Mesendoderm (in vitro differentiated cells): Measurements from ENCODE around the gene TTC38.

Source experiments
- DNase-seq: peaks from one replicate; pipeline ENCODE4 v3.0.0; 2013
- H2AK5ac ChIP-seq: 2 replicates; pipeline ENCODE4 v1.6.1; 2013; ENCODE audit warnings: low read length, inconsistent platforms
- H2BK120ac ChIP-seq: 2 replicates; pipeline ENCODE4 v1.6.1; 2013; ENCODE audit warnings: low read depth, mild to moderate bottlenecking, low read length, moderate library complexity, mixed read lengths
- H2BK15ac ChIP-seq: replicated peaks from 2 replicates; pipeline ENCODE4 v1.6.1; 2013; ENCODE audit warnings: low read depth, mild to moderate bottlenecking, moderate library complexity
- H2BK5ac ChIP-seq: 2 replicates; pipeline ENCODE4 v1.6.1; 2013; ENCODE audit warnings: low read length, inconsistent platforms
- H3K18ac ChIP-seq: 2 replicates; pipeline ENCODE4 v1.6.1; 2013; ENCODE audit warnings: mild to moderate bottlenecking, low read length, mixed read lengths
- H3K23ac ChIP-seq: one replicate; pipeline ENCODE4 v1.6.1; 2013; ENCODE audit warnings: low read length
- H3K27ac ChIP-seq: 2 replicates; pipeline ENCODE4 v1.5.1; 2013; ENCODE audit warnings: low read depth, mild to moderate bottlenecking, inconsistent platforms, low read length, moderate library complexity
- H3K27me3 ChIP-seq: 2 replicates; pipeline ENCODE4 v1.6.1; 2013; ENCODE audit warnings: low read length, control low read depth, mild to moderate bottlenecking, inconsistent platforms; ENCODE audit not compliant: insufficient read depth, poor library complexity
- H3K36me3 ChIP-seq: 2 replicates; pipeline ENCODE4 v1.6.1; 2013; ENCODE audit warnings: low read length, inconsistent platforms; ENCODE audit not compliant: control insufficient read depth, insufficient read depth
- H3K4ac ChIP-seq: one replicate; pipeline ENCODE4 v1.6.1; 2013; ENCODE audit warnings: low read depth, mild to moderate bottlenecking, low read length, moderate library complexity
- H3K4me1 ChIP-seq: 2 replicates; pipeline ENCODE4 v1.6.1; 2013; ENCODE audit warnings: low read depth, low read length, inconsistent platforms; ENCODE audit not compliant: control insufficient read depth
- H3K4me2 ChIP-seq: 2 replicates; pipeline ENCODE4 v1.6.1; 2013; ENCODE audit warnings: low read length
- H3K4me3 ChIP-seq: 2 replicates; pipeline ENCODE4 v1.5.1; 2013; ENCODE audit warnings: mild to moderate bottlenecking, low read length
- H3K56ac ChIP-seq: one replicate; pipeline ENCODE4 v1.6.1; 2013; ENCODE audit warnings: low read length
- H3K79me1 ChIP-seq: 2 replicates; pipeline ENCODE4 v1.6.1; 2013; ENCODE audit warnings: low read length, inconsistent platforms
- H3K79me2 ChIP-seq: 2 replicates; pipeline ENCODE4 v1.6.1; 2013; ENCODE audit warnings: mild to moderate bottlenecking, low read length; ENCODE audit not compliant: control insufficient read depth, insufficient read depth
- H3K9ac ChIP-seq: 2 replicates; pipeline ENCODE4 v1.6.1; 2013; ENCODE audit warnings: low read length, inconsistent platforms
- H4K5ac ChIP-seq: one replicate; pipeline ENCODE4 v1.6.1; 2013; ENCODE audit warnings: low read length
- H4K8ac ChIP-seq: one replicate; pipeline ENCODE4 v1.6.1; 2013; ENCODE audit warnings: low read depth, mild to moderate bottlenecking, control low read depth, low read length, moderate library complexity
- WGBS: extraction: QIAGEN DNeasy Blood & Tissue Kit; methylation state at CpG from one replicate; pipeline ENCODE4 v1.1.7; 2013; ENCODE audit warnings: low lambda C conversion rate, missing lambda C conversion rate; ENCODE audit not compliant: insufficient coverage; ENCODE audit errors: extremely low coverage; 5-methylcytosine and 5-hydroxymethylcytosine counted together

The TTC38 gene

GRCh38 chr22:46237453-46238124, 30.2 kb upstream of the TTC38 start:
- no peak overlapping the region for H4K8ac ChIP-seq
- DNase-seq: no peak
- no peak overlapping the region for H3K27ac ChIP-seq
- no peak overlapping the region for H3K18ac ChIP-seq
- no peak overlapping the region for H2BK120ac ChIP-seq
- H3K4me1 ChIP-seq: no peaks in the 10 kb centered on the region
- H4K5ac ChIP-seq: no peak overlapping the region
- H3K27me3 ChIP-seq: no peaks in the 10 kb centered on the region
- H3K79me1 ChIP-seq: no peaks in the 10 kb centered on the region
- H3K56ac ChIP-seq: no peak overlapping the region
- no peak overlapping the region for H3K4me3 ChIP-seq
- no peak overlapping the region for H2AK5ac ChIP-seq
- no peak overlapping the region for H2BK15ac ChIP-seq
- no CpG with 5 or more reads among the region's 12 CpGs for WGBS
- no peak overlapping the region for H3K4ac ChIP-seq
- H3K9ac ChIP-seq: no peak overlapping the region
- no peak overlapping the region for H3K4me2 ChIP-seq
- no peaks in the 10 kb centered on the region for H3K79me2 ChIP-seq
- no peak overlapping the region for H2BK5ac ChIP-seq
- no peaks in the 10 kb centered on the region for H3K36me3 ChIP-seq
- no peak overlapping the region for H3K23ac ChIP-seq

GRCh38 chr22:46238541-46238940, 29.3 kb upstream of the TTC38 start:
- no CpG with 5 or more reads among the region's 16 CpGs for WGBS
- Histone ChIP-seq H4K5ac (no peak overlapping the region), H3K9ac (no peak overlapping the region)

GRCh38 chr22:46239261-46240048, 28.4 kb upstream of the TTC38 start:
- Histone ChIP-seq H2BK5ac (no peak overlapping the region), H4K8ac (no peak overlapping the region), H3K27me3 (no peaks in the 10 kb centered on the region), H3K27ac (no peak overlapping the region), H3K23ac (no peak overlapping the region), H2BK15ac (no peak overlapping the region), H3K4ac (no peak overlapping the region), H3K9ac (no peak overlapping the region), H3K79me2 (no peaks in the 10 kb centered on the region), H3K18ac (no peak overlapping the region), H2AK5ac (no peak overlapping the region), H4K5ac (no peak overlapping the region), H3K4me3 (no peak overlapping the region), H3K56ac (no peak overlapping the region), H3K4me2 (no peak overlapping the region), H3K4me1 (no peaks in the 10 kb centered on the region), H3K36me3 (no peaks in the 10 kb centered on the region), H3K79me1 (no peaks in the 10 kb centered on the region), H2BK120ac (no peak overlapping the region)
- DNase-seq: no peak
- no CpG with 5 or more reads among the region's 20 CpGs for WGBS

More at GRCh38 chr22:46238541-46238940, 29.3 kb upstream of the TTC38 start:
- H3K36me3 ChIP-seq: no peaks in the 10 kb centered on the region
- no peak overlapping the region for H4K8ac ChIP-seq
- H3K23ac ChIP-seq: no peak overlapping the region
- no peak overlapping the region for H2BK5ac ChIP-seq
- H3K79me1 ChIP-seq: no peaks in the 10 kb centered on the region
- no peaks in the 10 kb centered on the region for H3K4me1 ChIP-seq
- no peak overlapping the region for H3K4me2 ChIP-seq
- H3K27ac ChIP-seq: no peak overlapping the region
- no peak overlapping the region for H3K4me3 ChIP-seq
- no peak overlapping the region for H2BK120ac ChIP-seq
- H3K56ac ChIP-seq: no peak overlapping the region
- H3K27me3 ChIP-seq: no peaks in the 10 kb centered on the region
- H3K18ac ChIP-seq: no peak overlapping the region
- H2AK5ac ChIP-seq: no peak overlapping the region
- no peaks in the 10 kb centered on the region for H3K79me2 ChIP-seq
- no peak overlapping the region for H2BK15ac ChIP-seq
- no peak overlapping the region for H3K4ac ChIP-seq
- no peak for DNase-seq

GRCh38 chr22:46240073-46240472, 27.7 kb upstream of the TTC38 start:
- Histone ChIP-seq H3K79me2 (no peaks in the 10 kb centered on the region), H3K23ac (no peak overlapping the region), H3K36me3 (no peaks in the 10 kb centered on the region), H3K4me1 (no peaks in the 10 kb centered on the region), H2BK15ac (no peak overlapping the region), H3K79me1 (no peaks in the 10 kb centered on the region), H3K4me2 (no peak overlapping the region), H3K9ac (no peak overlapping the region), H4K8ac (no peak overlapping the region), H2BK120ac (no peak overlapping the region), H3K4ac (no peak overlapping the region), H2AK5ac (no peak overlapping the region), H4K5ac (no peak overlapping the region), H2BK5ac (no peak overlapping the region), H3K18ac (no peak overlapping the region), H3K56ac (no peak overlapping the region), H3K27me3 (no peaks in the 10 kb centered on the region), H3K4me3 (no peak overlapping the region), H3K27ac (no peak overlapping the region)
- no peak for DNase-seq
- no CpG with 5 or more reads among the region's 2 CpGs for WGBS

- Histone ChIP-seq H3K4me3 (no peak overlapping the region), H4K5ac (no peak overlapping the region), H4K8ac (no peak overlapping the region), H3K36me3 (no peaks in the 10 kb centered on the region), H3K79me2 (no peaks in the 10 kb centered on the region), H2BK120ac (no peak overlapping the region), H3K27me3 (no peaks in the 10 kb centered on the region), H3K4me1 (no peaks in the 10 kb centered on the region), H3K4ac (no peak overlapping the region), H3K18ac (no peak overlapping the region), H3K79me1 (no peaks in the 10 kb centered on the region), H3K23ac (no peak overlapping the region), H2AK5ac (no peak overlapping the region), H3K56ac (no peak overlapping the region), H2BK15ac (no peak overlapping the region), H3K9ac (no peak overlapping the region), H3K27ac (no peak overlapping the region), H3K4me2 (no peak overlapping the region), H2BK5ac (no peak overlapping the region)
- WGBS: no CpG with 5 or more reads among the region's 6 CpGs
- no peak for DNase-seq
Measured at GRCh38 chr22:46240506-46240905, 27.3 kb upstream of the TTC38 start.
